Measurements from ENCODE around the gene ECM2. TPM values are rescaled to one million over a fixed set of nuclear protein-coding genes. Genes with fewer than 3 reads are reported as not detected.
A peak's percentile ranks its signal among the peaks of the same experiment; 100 is the strongest.

ECM2 gene
- total RNA-seq, 1 experiment from 2014 or later, result not detected

DNA sequence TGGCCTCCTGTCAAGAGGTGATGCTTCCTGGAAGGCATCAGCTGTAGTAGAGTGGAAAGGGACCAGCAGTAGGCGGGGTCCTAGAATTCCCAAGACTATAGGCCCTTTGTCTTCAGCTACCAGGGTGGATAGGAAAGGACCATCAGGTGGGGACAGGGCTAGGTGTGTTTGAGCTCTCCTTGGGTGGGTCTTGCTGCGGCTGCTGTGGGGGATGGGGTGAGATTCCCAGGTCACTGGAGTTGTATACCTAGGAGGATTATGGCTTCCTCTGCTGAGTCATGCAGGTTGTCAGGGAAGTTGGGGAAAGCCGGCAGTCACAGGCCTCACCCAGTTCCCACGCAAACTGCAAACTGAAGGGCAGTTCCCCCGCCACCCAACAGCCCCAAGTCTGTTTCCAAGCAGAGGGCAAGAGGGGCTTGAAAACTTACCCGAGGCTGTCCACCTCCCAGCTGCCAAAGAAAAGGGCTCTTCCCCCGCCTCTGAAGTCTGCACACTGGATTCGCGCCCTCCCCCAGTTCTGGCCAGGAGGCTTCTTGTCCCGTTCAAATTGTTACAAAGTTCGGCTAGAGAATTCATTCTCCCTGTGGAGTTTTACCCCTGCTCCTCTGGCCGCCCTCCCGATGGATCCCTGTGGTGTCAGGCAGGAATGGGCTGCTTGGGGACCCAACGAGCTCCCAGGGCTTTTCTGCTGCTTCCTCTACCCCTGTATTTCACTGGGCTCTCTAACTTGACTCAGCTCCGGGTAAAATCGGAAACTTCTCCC lies 23.0 kb upstream of the ECM2 start:
- H2AFZ ChIP-seq (ENCODE audit: low read length), result no peak overlapping the region
- no peak overlapping the region for H3K4me3 Mint-ChIP-seq

More for the DNA sequence above, 23.0 kb upstream of the ECM2 start:
- Mint-ChIP-seq H3K27ac (peak overlapping the region; percentile 40 to 95 (median 86); a peak in 5 of 7 replicates), H3K36me3 (ENCODE audit: insufficient read depth in 1 of 3, low read depth in 3 of 3) (0 out of 7 replicates have a peak, but pooled peaks cover 0 to 1% (median 0%) of the 10 kb centered on the region in 3 experiments), H3K4me1 (peaks cover 29 to 33% of the 10 kb centered on the region in 2 experiments), H3K27me3 (ENCODE audit: low read depth) (no peaks in the 10 kb centered on the region), H3K9me3 (no peaks in the 10 kb centered on the region)
- Histone ChIP-seq H3K23ac (ENCODE audit: insufficient read length, low read depth, low read length) (no peak overlapping the region), H3K27ac (ENCODE audit: insufficient read length, low read depth, low read length) (no peak overlapping the region), H2BK15ac (ENCODE audit: low read depth, low read length) (no peak overlapping the region), H2BK20ac (ENCODE audit: low read depth, low read length, poor library complexity, severe bottlenecking) (no peak overlapping the region), H3K79me1 (ENCODE audit: insufficient read depth, low read depth, low read length, poor library complexity, severe bottlenecking) (no peaks in the 10 kb centered on the region), H2BK120ac (ENCODE audit: low read depth, low read length, poor library complexity, severe bottlenecking) (no peak overlapping the region), H2AK5ac (ENCODE audit: insufficient read length, low read length) (no peak overlapping the region), H3K4ac (ENCODE audit: low read depth, low read length) (no peak overlapping the region), H3K79me2 (ENCODE audit: insufficient read depth, low read length) (no peaks in the 10 kb centered on the region), H3K56ac (ENCODE audit: insufficient read length, low read depth, low read length) (no peak overlapping the region), H3K27me3 (ENCODE audit: insufficient read depth, low read length) (no peaks in the 10 kb centered on the region), H2BK12ac (ENCODE audit: insufficient read length, low read depth, low read length) (no peak overlapping the region), H4K5ac (ENCODE audit: insufficient read length, low read depth, low read length) (no peak overlapping the region), H3K4me2 (ENCODE audit: insufficient read depth, insufficient read length, low read length) (no peak overlapping the region), H4K91ac (ENCODE audit: insufficient read length, low read depth, low read length) (no peak overlapping the region), H3T11ph (ENCODE audit: low read length) (no peak overlapping the region), H3K18ac (ENCODE audit: insufficient read length, low read depth, low read length) (no peak overlapping the region), H3K9ac (ENCODE audit: extremely low read depth, insufficient read length, low read length) (no peak overlapping the region), H3K14ac (ENCODE audit: insufficient read depth, low read length) (no peak overlapping the region), H3K9me3 (ENCODE audit: control insufficient read depth, low read depth, low read length) (no peaks in the 10 kb centered on the region), H2BK5ac (ENCODE audit: insufficient read length, low read length) (no peak overlapping the region), H4K8ac (replicated peaks; ENCODE audit: insufficient read length, low read depth, low read length) (no peak overlapping the region), H4K20me1 (ENCODE audit: control insufficient read depth, insufficient read depth, insufficient read length) (no peaks in the 10 kb centered on the region), H3K23me2 (ENCODE audit: insufficient read length, low read depth, low read length, poor library complexity, severe bottlenecking) (no peaks in the 10 kb centered on the region), H3K4me1 (ENCODE audit: insufficient read depth, low read length) (no peaks in the 10 kb centered on the region; the same call in 1 of the 2 replicates)
- TF ChIP-seq, protein P1, sequence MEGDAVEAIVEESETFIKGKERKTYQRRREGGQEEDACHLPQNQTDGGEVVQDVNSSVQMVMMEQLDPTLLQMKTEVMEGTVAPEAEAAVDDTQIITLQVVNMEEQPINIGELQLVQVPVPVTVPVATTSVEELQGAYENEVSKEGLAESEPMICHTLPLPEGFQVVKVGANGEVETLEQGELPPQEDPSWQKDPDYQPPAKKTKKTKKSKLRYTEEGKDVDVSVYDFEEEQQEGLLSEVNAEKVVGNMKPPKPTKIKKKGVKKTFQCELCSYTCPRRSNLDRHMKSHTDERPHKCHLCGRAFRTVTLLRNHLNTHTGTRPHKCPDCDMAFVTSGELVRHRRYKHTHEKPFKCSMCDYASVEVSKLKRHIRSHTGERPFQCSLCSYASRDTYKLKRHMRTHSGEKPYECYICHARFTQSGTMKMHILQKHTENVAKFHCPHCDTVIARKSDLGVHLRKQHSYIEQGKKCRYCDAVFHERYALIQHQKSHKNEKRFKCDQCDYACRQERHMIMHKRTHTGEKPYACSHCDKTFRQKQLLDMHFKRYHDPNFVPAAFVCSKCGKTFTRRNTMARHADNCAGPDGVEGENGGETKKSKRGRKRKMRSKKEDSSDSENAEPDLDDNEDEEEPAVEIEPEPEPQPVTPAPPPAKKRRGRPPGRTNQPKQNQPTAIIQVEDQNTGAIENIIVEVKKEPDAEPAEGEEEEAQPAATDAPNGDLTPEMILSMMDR (conservative IDR thresholded peaks at IDR 0.05), result no peak
- WGBS (ENCODE audit: extremely low coverage, insufficient read length, low lambda C conversion rate), result no CpG with 5 or more reads among the region's 16 CpGs
- no peak for DNase-seq
